HL-60 (cell line): Measurements from ENCODE around the gene LRMDA.

Experiments
- CTCF ChIP-seq: IDR thresholded peaks from one replicate; pipeline ENCODE4 v1.5.1; 2011; ENCODE audit warnings: low read length, control low read depth, inconsistent platforms; ENCODE audit not compliant: insufficient read depth
- TF ChIP-seq, protein P1 (sequence below): IDR thresholded peaks from 2 replicates; pipeline ENCODE4 v1.6.1; 2012; ENCODE audit warnings: low read depth; ENCODE audit not compliant: insufficient replicate concordance

GRCh38 chr10:76396134-76396533 lies 964.7 kb downstream of the LRMDA start:
- TF ChIP-seq CTCF = no peak
- TF ChIP-seq, protein P1, sequence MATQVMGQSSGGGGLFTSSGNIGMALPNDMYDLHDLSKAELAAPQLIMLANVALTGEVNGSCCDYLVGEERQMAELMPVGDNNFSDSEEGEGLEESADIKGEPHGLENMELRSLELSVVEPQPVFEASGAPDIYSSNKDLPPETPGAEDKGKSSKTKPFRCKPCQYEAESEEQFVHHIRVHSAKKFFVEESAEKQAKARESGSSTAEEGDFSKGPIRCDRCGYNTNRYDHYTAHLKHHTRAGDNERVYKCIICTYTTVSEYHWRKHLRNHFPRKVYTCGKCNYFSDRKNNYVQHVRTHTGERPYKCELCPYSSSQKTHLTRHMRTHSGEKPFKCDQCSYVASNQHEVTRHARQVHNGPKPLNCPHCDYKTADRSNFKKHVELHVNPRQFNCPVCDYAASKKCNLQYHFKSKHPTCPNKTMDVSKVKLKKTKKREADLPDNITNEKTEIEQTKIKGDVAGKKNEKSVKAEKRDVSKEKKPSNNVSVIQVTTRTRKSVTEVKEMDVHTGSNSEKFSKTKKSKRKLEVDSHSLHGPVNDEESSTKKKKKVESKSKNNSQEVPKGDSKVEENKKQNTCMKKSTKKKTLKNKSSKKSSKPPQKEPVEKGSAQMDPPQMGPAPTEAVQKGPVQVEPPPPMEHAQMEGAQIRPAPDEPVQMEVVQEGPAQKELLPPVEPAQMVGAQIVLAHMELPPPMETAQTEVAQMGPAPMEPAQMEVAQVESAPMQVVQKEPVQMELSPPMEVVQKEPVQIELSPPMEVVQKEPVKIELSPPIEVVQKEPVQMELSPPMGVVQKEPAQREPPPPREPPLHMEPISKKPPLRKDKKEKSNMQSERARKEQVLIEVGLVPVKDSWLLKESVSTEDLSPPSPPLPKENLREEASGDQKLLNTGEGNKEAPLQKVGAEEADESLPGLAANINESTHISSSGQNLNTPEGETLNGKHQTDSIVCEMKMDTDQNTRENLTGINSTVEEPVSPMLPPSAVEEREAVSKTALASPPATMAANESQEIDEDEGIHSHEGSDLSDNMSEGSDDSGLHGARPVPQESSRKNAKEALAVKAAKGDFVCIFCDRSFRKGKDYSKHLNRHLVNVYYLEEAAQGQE = no peak
